HCT116 (cell line): Measurements from ENCODE around the gene MACROH2A1. TPM values are rescaled to one million over a fixed set of nuclear protein-coding genes. Genes with fewer than 3 reads are reported as not detected.

Experiments
- ATAC-seq: fragments of 200-7000 bp; cut with Tn5 transposase; 2 replicates; pipeline ENCODE4 v1.9.1; 2020; ENCODE audit warnings: mild to moderate bottlenecking, moderate library complexity
- BruUV-seq: library from RNA; stranded (reverse); fragments of 400-500 nt; replicated peaks from 2 replicates; lab custom pipeline; 2021; lab: Mats Ljungman, UMichigan
- CTCF ChIA-PET: fragments of 300-600 bp; sonication (Branson Sonifier 250); formaldehyde crosslinking; loops from one replicate; lab custom pipeline; 2021; ENCODE audit warnings: antibody characterized with exemption; lab: Charles Lee
- POLR2A ChIA-PET: fragments of 300-600, 350-600 bp; sonication (Branson Sonifier 250); formaldehyde crosslinking; loops from one replicate; lab custom pipeline; 2021; ENCODE audit warnings: antibody characterized with exemption; lab: Charles Lee
- RAD21 ChIA-PET, 2 experiments: fragments of 300-600 bp; sonication (Branson Sonifier 250); formaldehyde crosslinking; loops; one replicate each; lab custom pipeline; 2023; ENCODE audit warnings: low total read pairs in 2 of 2; ENCODE audit not compliant: uncharacterized antibody in 2 of 2, unreplicated experiment in 2 of 2, low non-redundant PET in 1 of 2; lab: Charles Lee
- DNase-seq: peaks from one replicate; pipeline ENCODE4 v3.0.0-alpha.2; 2010; ENCODE audit warnings: low read depth, low spot score
- H2AFZ ChIP-seq: fragments of 200-600 bp; shearing (Covaris generic), sonication (generic); 2 replicates; pipeline ENCODE4 v1.6.1; 2017; ENCODE audit warnings: low read depth, mixed run types, mixed read lengths, antibody characterized with exemption, low read length; ENCODE audit not compliant: poor library complexity, severe bottlenecking
- H3K27ac ChIP-seq: 2 replicates; pipeline ENCODE4 v1.5.1; 2012; ENCODE audit warnings: low read depth, low read length
- H3K27me3 ChIP-seq: fragments of 200-600 bp; sonication (generic); 2 replicates; pipeline ENCODE4 v1.6.1; 2016; ENCODE audit warnings: mixed run types, low read length, mixed read lengths; ENCODE audit not compliant: insufficient read depth
- H3K36me3 ChIP-seq, 2 experiments: fragments of 200-500 bp in 1 of 2; fragments of 200-600 bp in 1 of 2; sonication (Bioruptor generic) in 1 of 2; sonication (generic) in 1 of 2; 2 replicates each; pipeline versions ENCODE4 v1.5.1 to v1.6.1; 2014 to 2016; ENCODE audit warnings: low read length in 2 of 2, inconsistent platforms in 1 of 2, mixed read lengths in 1 of 2, mixed run types in 1 of 2; ENCODE audit not compliant: insufficient read depth in 2 of 2, control insufficient read depth in 1 of 2
- H3K4me1 ChIP-seq, 2 experiments: fragments of 200-600 bp in 1 of 2; sonication (generic) in 1 of 2; 2 replicates each; pipeline versions ENCODE4 v1.5.1 to v1.6.1; 2012 to 2017; ENCODE audit warnings: low read length in 2 of 2, inconsistent platforms in 1 of 2, mild to moderate bottlenecking in 1 of 2, mixed read lengths in 1 of 2, mixed run types in 1 of 2, moderate library complexity in 1 of 2; ENCODE audit not compliant: insufficient read depth in 2 of 2, control insufficient read depth in 1 of 2
- H3K4me2 ChIP-seq: fragments of 200-600 bp; sonication (generic); 2 replicates; pipeline ENCODE4 v1.6.1; 2017; ENCODE audit warnings: mixed run types, low read length, mixed read lengths
- H3K4me3 ChIP-seq, 2 experiments: fragments of 200-600 bp in 1 of 2; sonication (generic) in 1 of 2; replicated peaks in 1 of 2; 2 replicates each; pipeline ENCODE4 v1.5.1; 2011 to 2016; ENCODE audit warnings: low read length in 2 of 2, control low read depth in 1 of 2, low read depth in 1 of 2, mild to moderate bottlenecking in 1 of 2, mixed read lengths in 1 of 2, mixed run types in 1 of 2
- H3K79me2 ChIP-seq: fragments of 200-600 bp; sonication (generic); 2 replicates; pipeline ENCODE4 v1.6.1; 2017; ENCODE audit warnings: mild to moderate bottlenecking, mixed run types, low read length, moderate library complexity, mixed read lengths; ENCODE audit not compliant: insufficient read depth
- H3K9ac ChIP-seq: fragments of 200-600 bp; sonication (generic); 2 replicates; pipeline ENCODE4 v1.6.1; 2016; ENCODE audit warnings: low read length, mixed read lengths
- H3K9me2 ChIP-seq: fragments of 200-600 bp; sonication (generic), shearing (Covaris generic); 2 replicates; pipeline ENCODE4 v1.6.1; 2017; ENCODE audit warnings: mixed run types, mild to moderate bottlenecking, moderate library complexity; ENCODE audit not compliant: insufficient read depth
- H3K9me3 ChIP-seq, 2 experiments: fragments of 200-500 bp in 1 of 2; fragments of 200-600 bp in 1 of 2; sonication (Bioruptor generic) in 1 of 2; sonication (generic) in 1 of 2; 2 replicates each; pipeline ENCODE4 v1.6.1; 2014 to 2017; ENCODE audit warnings: low read length in 2 of 2, mixed read lengths in 2 of 2, inconsistent platforms in 1 of 2, low read depth in 1 of 2, mild to moderate bottlenecking in 1 of 2, mixed run types in 1 of 2, moderate library complexity in 1 of 2; ENCODE audit not compliant: control insufficient read depth in 1 of 2, insufficient read depth in 1 of 2
- H4K20me1 ChIP-seq: fragments of 200-600 bp; sonication (generic), shearing (Covaris generic); 2 replicates; pipeline ENCODE4 v1.6.1; 2017; ENCODE audit warnings: mixed run types, mild to moderate bottlenecking, moderate library complexity; ENCODE audit not compliant: insufficient read depth
- ELF1 ChIP-seq: IDR thresholded peaks from 2 replicates; pipeline ENCODE4 v1.6.1; 2012; ENCODE audit warnings: low read depth, borderline replicate concordance
- EZH2 ChIP-seq: fragments of 200-600 bp; sonication (generic); IDR thresholded peaks from 2 replicates; pipeline ENCODE4 v1.6.1; 2017; ENCODE audit warnings: antibody characterized with exemption, mixed run types
- EZH2phosphoT487 ChIP-seq: fragments of 200-600 bp; IDR thresholded peaks from 2 replicates; pipeline ENCODE4 v1.6.1; 2018; ENCODE audit warnings: antibody characterized with exemption, borderline replicate concordance
- FOSL1 ChIP-seq: IDR thresholded peaks from 2 replicates; pipeline ENCODE4 v1.6.1; 2012; ENCODE audit warnings: low read depth
- JUND ChIP-seq: IDR thresholded peaks from 2 replicates; pipeline ENCODE4 v1.6.1; 2012
- POLR2A ChIP-seq: IDR thresholded peaks from 2 replicates; pipeline ENCODE4 v1.7.0; 2011; ENCODE audit warnings: borderline replicate concordance; ENCODE audit not compliant: insufficient read depth, insufficient read length; ENCODE audit errors: extremely low read depth
- POLR2AphosphoS5 ChIP-seq: IDR thresholded peaks from 2 replicates; pipeline ENCODE4 v1.6.1; 2011; ENCODE audit warnings: mild to moderate bottlenecking, low read depth, low read length, moderate library complexity
- RAD21 ChIP-seq: IDR thresholded peaks from 2 replicates; pipeline ENCODE4 v1.6.1; 2012; ENCODE audit warnings: low read depth, mild to moderate bottlenecking
- SIN3A ChIP-seq: IDR thresholded peaks from 2 replicates; pipeline ENCODE4 v1.6.1; 2012; ENCODE audit warnings: low read depth
- SP1 ChIP-seq: IDR thresholded peaks from 2 replicates; pipeline ENCODE4 v1.6.1; 2012; ENCODE audit warnings: low read depth
- SRF ChIP-seq: IDR thresholded peaks from 2 replicates; pipeline ENCODE4 v1.6.1; 2012; ENCODE audit warnings: low read depth
- TCF7L2 ChIP-seq: IDR thresholded peaks from 2 replicates; pipeline ENCODE4 v1.7.0; 2011; ENCODE audit warnings: borderline replicate concordance, inconsistent platforms; ENCODE audit not compliant: insufficient read depth, insufficient read length; ENCODE audit errors: extremely low read depth
- ZFX ChIP-seq: fragments of 450-650 bp; IDR thresholded peaks from 2 replicates; pipeline ENCODE4 v1.6.1; 2017
- ZNF274 ChIP-seq: fragments of 200-500 bp; sonication (Bioruptor generic); IDR thresholded peaks from 2 replicates; pipeline ENCODE4 v1.6.1; 2014; ENCODE audit warnings: mild to moderate bottlenecking, low read depth, low read length, inconsistent platforms
- intact Hi-C: fragments of 100-400 bp; cut with micrococcal nuclease; formaldehyde crosslinking; loops from 2 replicates; pipeline ENCODE4 v1.10.0; 2022
- total RNA-seq: library from RNA; stranded (reverse); gene quantifications from one replicate; pipeline ENCODE4 v1.2.1, GENCODE V29; 2021; ENCODE audit not compliant: unreplicated experiment
- TF ChIP-seq, protein P1 (sequence below): IDR thresholded peaks from 2 replicates; pipeline ENCODE4 v1.6.1; 2011; ENCODE audit warnings: mild to moderate bottlenecking, low read length, moderate library complexity; ENCODE audit not compliant: insufficient replicate concordance; ENCODE audit errors: extremely low read depth
- TF ChIP-seq, protein P2 (sequence below): IDR thresholded peaks from 2 replicates; pipeline ENCODE4 v1.6.1; 2012
- TF ChIP-seq, protein P3 (sequence below), 3 experiments: fragments of 200-600 bp in 1 of 3; sonication (generic) in 1 of 3; IDR thresholded peaks in 2 of 3; conservative IDR thresholded peaks in 1 of 3; 2 replicates each; pipeline ENCODE4 v1.5.1; 2012 to 2017; ENCODE audit warnings: low read depth in 2 of 3, low read length in 2 of 3, antibody characterized with exemption in 1 of 3, borderline replicate concordance in 1 of 3, control low read depth in 1 of 3, mild to moderate bottlenecking in 1 of 3, mixed read lengths in 1 of 3, mixed run types in 1 of 3, moderate library complexity in 1 of 3; ENCODE audit not compliant: insufficient read depth in 1 of 3
- TF ChIP-seq, protein P4 (sequence below): IDR thresholded peaks from 2 replicates; pipeline ENCODE4 v1.6.1; 2012
- TF ChIP-seq, protein P5 (sequence below): IDR thresholded peaks from 2 replicates; pipeline ENCODE4 v1.6.1; 2012; ENCODE audit warnings: low read depth

MACROH2A1 gene
- total RNA-seq, 1 experiment from 2014 or later = 218 TPM

DNA sequence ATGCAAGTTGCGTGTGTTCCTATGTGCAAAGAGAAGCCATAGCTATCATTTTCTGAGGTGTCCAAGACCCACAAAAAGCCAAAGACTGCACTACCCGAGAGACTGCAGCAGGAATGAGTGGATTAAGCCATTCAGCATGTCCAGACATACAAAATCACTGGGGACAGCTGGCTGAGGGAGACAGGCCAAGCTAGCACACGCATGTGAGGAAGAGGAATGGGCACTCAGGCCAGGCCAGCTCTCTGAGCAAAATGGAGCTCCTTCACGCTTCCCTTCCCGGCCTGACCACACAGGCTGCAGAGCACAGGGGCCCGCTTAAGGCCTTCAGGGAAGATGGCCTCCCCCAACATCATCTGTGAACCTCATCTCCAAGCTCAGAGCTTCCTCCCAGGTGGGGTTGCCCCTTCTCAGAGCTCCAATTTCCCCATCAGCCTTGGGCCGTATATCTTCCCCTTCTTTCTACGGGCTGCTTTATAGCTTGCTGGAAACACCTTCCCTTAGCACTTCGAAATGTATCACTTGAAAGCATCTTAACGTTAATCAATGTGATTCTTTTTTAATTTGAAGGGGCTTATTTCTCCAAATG is 39.7 kb upstream of the MACROH2A1 start:
- H3K4me2 ChIP-seq = peak overlapping the region; percentile 18; the same call in 1 of the 2 replicates
- H3K9me3 ChIP-seq = no peaks in the 10 kb centered on the region
- H4K20me1 ChIP-seq = no peaks in the 10 kb centered on the region
- no peak for TF ChIP-seq EZH2phosphoT487
- TF ChIP-seq SIN3A = no peak
- TF ChIP-seq POLR2AphosphoS5 = no peak
- no peak for TF ChIP-seq JUND
- TF ChIP-seq, protein P1, sequence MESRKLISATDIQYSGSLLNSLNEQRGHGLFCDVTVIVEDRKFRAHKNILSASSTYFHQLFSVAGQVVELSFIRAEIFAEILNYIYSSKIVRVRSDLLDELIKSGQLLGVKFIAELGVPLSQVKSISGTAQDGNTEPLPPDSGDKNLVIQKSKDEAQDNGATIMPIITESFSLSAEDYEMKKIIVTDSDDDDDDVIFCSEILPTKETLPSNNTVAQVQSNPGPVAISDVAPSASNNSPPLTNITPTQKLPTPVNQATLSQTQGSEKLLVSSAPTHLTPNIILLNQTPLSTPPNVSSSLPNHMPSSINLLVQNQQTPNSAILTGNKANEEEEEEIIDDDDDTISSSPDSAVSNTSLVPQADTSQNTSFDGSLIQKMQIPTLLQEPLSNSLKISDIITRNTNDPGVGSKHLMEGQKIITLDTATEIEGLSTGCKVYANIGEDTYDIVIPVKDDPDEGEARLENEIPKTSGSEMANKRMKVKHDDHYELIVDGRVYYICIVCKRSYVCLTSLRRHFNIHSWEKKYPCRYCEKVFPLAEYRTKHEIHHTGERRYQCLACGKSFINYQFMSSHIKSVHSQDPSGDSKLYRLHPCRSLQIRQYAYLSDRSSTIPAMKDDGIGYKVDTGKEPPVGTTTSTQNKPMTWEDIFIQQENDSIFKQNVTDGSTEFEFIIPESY = no peak
- TF ChIP-seq SP1 = no peak
- no peak for TF ChIP-seq ELF1
- TF ChIP-seq, protein P2, sequence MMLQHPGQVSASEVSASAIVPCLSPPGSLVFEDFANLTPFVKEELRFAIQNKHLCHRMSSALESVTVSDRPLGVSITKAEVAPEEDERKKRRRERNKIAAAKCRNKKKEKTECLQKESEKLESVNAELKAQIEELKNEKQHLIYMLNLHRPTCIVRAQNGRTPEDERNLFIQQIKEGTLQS = no peak
- TF ChIP-seq SRF = no peak
- TF ChIP-seq, protein P3, sequence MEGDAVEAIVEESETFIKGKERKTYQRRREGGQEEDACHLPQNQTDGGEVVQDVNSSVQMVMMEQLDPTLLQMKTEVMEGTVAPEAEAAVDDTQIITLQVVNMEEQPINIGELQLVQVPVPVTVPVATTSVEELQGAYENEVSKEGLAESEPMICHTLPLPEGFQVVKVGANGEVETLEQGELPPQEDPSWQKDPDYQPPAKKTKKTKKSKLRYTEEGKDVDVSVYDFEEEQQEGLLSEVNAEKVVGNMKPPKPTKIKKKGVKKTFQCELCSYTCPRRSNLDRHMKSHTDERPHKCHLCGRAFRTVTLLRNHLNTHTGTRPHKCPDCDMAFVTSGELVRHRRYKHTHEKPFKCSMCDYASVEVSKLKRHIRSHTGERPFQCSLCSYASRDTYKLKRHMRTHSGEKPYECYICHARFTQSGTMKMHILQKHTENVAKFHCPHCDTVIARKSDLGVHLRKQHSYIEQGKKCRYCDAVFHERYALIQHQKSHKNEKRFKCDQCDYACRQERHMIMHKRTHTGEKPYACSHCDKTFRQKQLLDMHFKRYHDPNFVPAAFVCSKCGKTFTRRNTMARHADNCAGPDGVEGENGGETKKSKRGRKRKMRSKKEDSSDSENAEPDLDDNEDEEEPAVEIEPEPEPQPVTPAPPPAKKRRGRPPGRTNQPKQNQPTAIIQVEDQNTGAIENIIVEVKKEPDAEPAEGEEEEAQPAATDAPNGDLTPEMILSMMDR (IDR thresholded peaks at IDR 0.05 in 2 of 3, conservative IDR thresholded peaks at IDR 0.05 in 1 of 3; ENCODE audit: borderline replicate concordance in 1 of 3, insufficient read depth in 1 of 3, low read depth in 2 of 3, low read length in 2 of 3) = no peak
- TF ChIP-seq, protein P4, sequence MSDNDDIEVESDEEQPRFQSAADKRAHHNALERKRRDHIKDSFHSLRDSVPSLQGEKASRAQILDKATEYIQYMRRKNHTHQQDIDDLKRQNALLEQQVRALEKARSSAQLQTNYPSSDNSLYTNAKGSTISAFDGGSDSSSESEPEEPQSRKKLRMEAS = no peak
- TF ChIP-seq FOSL1 = no peak
- no peak for TF ChIP-seq ZFX
- no peak for TF ChIP-seq POLR2A
- no peak for TF ChIP-seq RAD21
- TF ChIP-seq, protein P5, sequence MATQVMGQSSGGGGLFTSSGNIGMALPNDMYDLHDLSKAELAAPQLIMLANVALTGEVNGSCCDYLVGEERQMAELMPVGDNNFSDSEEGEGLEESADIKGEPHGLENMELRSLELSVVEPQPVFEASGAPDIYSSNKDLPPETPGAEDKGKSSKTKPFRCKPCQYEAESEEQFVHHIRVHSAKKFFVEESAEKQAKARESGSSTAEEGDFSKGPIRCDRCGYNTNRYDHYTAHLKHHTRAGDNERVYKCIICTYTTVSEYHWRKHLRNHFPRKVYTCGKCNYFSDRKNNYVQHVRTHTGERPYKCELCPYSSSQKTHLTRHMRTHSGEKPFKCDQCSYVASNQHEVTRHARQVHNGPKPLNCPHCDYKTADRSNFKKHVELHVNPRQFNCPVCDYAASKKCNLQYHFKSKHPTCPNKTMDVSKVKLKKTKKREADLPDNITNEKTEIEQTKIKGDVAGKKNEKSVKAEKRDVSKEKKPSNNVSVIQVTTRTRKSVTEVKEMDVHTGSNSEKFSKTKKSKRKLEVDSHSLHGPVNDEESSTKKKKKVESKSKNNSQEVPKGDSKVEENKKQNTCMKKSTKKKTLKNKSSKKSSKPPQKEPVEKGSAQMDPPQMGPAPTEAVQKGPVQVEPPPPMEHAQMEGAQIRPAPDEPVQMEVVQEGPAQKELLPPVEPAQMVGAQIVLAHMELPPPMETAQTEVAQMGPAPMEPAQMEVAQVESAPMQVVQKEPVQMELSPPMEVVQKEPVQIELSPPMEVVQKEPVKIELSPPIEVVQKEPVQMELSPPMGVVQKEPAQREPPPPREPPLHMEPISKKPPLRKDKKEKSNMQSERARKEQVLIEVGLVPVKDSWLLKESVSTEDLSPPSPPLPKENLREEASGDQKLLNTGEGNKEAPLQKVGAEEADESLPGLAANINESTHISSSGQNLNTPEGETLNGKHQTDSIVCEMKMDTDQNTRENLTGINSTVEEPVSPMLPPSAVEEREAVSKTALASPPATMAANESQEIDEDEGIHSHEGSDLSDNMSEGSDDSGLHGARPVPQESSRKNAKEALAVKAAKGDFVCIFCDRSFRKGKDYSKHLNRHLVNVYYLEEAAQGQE = no peak
- no peak for TF ChIP-seq EZH2
- TF ChIP-seq ZNF274 = no peak
- TF ChIP-seq TCF7L2 = no peak
- ChIA-PET POLR2A (no interaction called here), CTCF (interaction anchor here (1.8 to 2.1 kb wide), 3 partner anchors 13 to 24 kb away, joined by 12 to 17 read pairs (median 14); no protein-coding TSS in a partner anchor), RAD21 (no interaction called here)
- no peak overlapping the region for H3K9ac ChIP-seq
- ATAC-seq = peak; percentile 16; the same call in 1 of the 2 replicates
- intact Hi-C loops = no loop called here
- no peak for DNase-seq
- no peaks in the 10 kb centered on the region for H3K9me2 ChIP-seq
- peaks cover 10 to 17% of the 10 kb centered on the region in 2 experiments; a peak in 3 of 4 replicates for H3K4me1 ChIP-seq
- H3K27ac ChIP-seq = no peak overlapping the region
- no peaks in the 10 kb centered on the region for H3K36me3 ChIP-seq
- H3K79me2 ChIP-seq = no peaks in the 10 kb centered on the region
- BruUV-seq = no TSS peak
- H3K27me3 ChIP-seq = no peaks in the 10 kb centered on the region; the same call in 1 of the 2 replicates
- peak overlapping the region; percentile 62 for H2AFZ ChIP-seq
- no peak overlapping the region for H3K4me3 ChIP-seq
